GM12874 (cell line): ENCODE results near the gene TSSC4.

Experiments
- TF ChIP-seq, protein P1 (sequence below): IDR thresholded peaks from 2 replicates; pipeline ENCODE4 v1.5.1; 2011; ENCODE audit warnings: low read depth, mild to moderate bottlenecking, control low read depth, low read length, moderate library complexity; ENCODE audit not compliant: insufficient read depth

TSSC4 gene

GRCh38 chr11:2440646-2441045 is 40.1 kb downstream of the TSSC4 start:
- TF ChIP-seq, protein P1, sequence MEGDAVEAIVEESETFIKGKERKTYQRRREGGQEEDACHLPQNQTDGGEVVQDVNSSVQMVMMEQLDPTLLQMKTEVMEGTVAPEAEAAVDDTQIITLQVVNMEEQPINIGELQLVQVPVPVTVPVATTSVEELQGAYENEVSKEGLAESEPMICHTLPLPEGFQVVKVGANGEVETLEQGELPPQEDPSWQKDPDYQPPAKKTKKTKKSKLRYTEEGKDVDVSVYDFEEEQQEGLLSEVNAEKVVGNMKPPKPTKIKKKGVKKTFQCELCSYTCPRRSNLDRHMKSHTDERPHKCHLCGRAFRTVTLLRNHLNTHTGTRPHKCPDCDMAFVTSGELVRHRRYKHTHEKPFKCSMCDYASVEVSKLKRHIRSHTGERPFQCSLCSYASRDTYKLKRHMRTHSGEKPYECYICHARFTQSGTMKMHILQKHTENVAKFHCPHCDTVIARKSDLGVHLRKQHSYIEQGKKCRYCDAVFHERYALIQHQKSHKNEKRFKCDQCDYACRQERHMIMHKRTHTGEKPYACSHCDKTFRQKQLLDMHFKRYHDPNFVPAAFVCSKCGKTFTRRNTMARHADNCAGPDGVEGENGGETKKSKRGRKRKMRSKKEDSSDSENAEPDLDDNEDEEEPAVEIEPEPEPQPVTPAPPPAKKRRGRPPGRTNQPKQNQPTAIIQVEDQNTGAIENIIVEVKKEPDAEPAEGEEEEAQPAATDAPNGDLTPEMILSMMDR: no peak

- TF ChIP-seq, protein P1: no peak
Measured at GRCh38 chr11:2441171-2441570, 40.6 kb downstream of the TSSC4 start.

DNA sequence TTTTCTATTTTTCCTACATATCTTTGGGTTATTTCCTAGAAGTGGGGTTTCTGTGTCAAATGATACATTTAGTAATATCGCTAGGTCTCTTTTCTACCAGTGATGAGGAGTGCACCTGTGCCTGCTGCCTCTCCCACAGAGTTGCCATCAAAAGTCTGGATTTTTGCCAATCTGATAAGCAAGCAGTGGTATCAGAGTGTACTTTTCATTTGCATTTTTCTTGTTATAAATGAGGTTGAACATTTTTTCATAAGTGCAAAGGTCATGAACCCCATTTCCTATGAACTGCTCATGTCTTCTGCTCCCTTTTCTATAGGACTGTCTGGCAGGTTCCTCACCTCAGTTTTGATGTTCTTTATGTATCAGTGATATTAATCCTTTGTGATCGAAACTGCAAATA is 42.0 kb downstream of the TSSC4 start:
- TF ChIP-seq, protein P1: no peak

- TF ChIP-seq, protein P1: no peak
Measured at GRCh38 chr11:2443406-2443805, 42.9 kb downstream of the TSSC4 start.

DNA sequence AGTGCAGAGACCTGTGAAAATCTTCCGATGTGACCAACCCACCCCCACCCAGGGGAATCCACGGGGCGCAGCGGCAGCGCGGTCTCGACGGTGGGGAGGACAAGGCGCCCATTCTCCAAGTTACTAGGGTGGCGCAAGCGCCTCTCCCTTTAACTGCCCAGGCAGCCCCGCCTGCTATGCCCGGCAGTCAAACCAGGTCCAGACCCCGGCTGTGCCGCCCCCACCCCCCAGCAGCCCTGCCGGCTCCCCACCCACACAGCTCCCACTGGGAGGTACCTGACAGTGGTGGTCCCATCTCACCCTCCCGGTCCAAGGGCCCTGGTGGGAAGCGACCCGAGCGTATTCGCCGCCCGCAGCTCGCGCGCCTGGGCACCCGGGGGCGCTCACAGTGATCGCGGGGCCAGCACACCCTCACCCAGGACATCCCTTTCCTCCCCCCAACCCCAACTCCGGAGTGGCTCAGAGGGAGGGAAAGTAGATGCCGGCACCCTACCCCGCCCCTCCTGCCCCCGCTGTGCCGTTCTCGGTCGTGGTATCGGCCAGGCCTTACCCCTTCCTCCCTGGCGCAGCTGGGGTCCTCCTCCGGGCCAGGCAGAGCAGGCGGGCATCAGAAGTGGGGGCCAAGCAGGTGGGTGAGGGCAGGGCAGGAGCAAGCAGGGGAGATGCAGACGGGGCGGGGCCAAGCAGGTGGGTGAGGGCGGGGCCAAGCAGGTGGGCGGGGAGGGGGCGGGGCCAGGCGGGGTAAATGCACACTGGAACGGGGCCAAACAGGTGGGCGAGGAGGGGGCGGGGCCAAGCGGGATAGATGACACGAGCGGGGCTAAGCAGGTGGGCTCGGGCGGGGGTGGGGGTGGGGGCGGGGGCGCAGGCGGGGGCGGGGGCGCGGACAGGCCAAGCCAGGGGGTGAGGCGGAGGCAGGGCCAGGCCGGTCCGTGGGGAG is 43.6 kb downstream of the TSSC4 start, which contains the start of gene TRPM5:
Gene TRPM5 (minus strand): TSS at position 634 of the 940 bp plus-strand sequence. CDS start 21,478 bp downstream, outside the sequence.
- TF ChIP-seq, protein P1: 0 out of 2 replicates have a peak, but pooled peaks have one; percentile 4

- TF ChIP-seq, protein P1: no peak
Measured at GRCh38 chr11:2444821-2445745, 44.5 kb downstream of the TSSC4 start, which contains the start of gene KCNQ1. KCNQ1 (plus strand) TSS chr11:2445008; CDS start chr11:2445099, 91 bp downstream.
